ENCODE results near the gene PCGF3. TPM values are rescaled to one million over a fixed set of nuclear protein-coding genes. Genes with fewer than 3 reads are reported as not detected.
A peak's percentile ranks its signal among the peaks of the same experiment; 100 is the strongest.
"Not testable (repeated sequence)": the region's sequence is repeated elsewhere in the genome, so short reads cannot be mapped to it uniquely, and the experiment has no call there.

The PCGF3 gene
- total RNA-seq, 1 donor from 2014 or later = 64.3 TPM

DNA sequence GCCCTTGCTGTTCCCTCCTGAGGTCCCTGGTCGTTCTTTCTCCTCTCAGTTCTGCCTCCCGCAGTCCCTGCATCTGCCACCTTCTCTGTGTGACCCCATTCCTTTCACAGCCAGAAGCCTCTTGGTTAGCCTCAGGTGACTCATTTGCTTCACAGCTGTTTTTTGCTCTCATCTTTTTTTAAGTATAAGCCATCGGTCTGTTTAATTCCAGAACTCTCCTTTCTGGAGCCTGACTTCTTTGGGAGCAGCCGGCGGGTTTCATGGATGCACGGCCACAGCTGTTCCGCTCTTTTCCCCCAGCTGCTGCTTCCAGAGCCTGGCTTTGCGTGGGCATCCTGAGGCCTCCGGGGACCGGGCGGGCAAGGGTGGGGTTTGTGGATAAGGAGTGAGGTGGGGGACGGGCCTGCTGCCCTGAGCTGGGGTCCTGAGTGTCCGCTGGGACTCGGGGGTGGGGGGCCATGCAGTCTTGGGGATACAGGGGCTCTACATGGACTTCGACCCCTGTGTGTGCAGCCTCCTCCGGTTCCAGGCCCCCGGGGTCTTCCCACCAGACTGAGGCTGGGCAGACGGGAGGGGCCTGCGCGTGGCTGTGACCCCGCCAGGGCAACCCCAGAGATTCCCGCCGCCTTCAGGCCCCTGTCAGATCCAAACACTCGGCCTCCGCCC lies 46.7 kb downstream of the PCGF3 start:
- no peaks in the 10 kb centered on the region for H3K9me3 Mint-ChIP-seq
- no peak for DNase-seq (ENCODE audit: extremely low spot score, unreplicated experiment)
- H3K4me3 Mint-ChIP-seq = no peak overlapping the region
- no peaks in the 10 kb centered on the region for H3K27me3 Mint-ChIP-seq
- H3K4me1 Mint-ChIP-seq (ENCODE audit: unreplicated experiment) = peaks cover 12% of the 10 kb centered on the region
- TF ChIP-seq, protein P1, sequence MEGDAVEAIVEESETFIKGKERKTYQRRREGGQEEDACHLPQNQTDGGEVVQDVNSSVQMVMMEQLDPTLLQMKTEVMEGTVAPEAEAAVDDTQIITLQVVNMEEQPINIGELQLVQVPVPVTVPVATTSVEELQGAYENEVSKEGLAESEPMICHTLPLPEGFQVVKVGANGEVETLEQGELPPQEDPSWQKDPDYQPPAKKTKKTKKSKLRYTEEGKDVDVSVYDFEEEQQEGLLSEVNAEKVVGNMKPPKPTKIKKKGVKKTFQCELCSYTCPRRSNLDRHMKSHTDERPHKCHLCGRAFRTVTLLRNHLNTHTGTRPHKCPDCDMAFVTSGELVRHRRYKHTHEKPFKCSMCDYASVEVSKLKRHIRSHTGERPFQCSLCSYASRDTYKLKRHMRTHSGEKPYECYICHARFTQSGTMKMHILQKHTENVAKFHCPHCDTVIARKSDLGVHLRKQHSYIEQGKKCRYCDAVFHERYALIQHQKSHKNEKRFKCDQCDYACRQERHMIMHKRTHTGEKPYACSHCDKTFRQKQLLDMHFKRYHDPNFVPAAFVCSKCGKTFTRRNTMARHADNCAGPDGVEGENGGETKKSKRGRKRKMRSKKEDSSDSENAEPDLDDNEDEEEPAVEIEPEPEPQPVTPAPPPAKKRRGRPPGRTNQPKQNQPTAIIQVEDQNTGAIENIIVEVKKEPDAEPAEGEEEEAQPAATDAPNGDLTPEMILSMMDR (conservative IDR thresholded peaks at IDR 0.05) = no peak
- peaks cover 43% of the 10 kb centered on the region for H3K36me3 Mint-ChIP-seq
- no peak overlapping the region for H3K27ac Mint-ChIP-seq

DNA sequence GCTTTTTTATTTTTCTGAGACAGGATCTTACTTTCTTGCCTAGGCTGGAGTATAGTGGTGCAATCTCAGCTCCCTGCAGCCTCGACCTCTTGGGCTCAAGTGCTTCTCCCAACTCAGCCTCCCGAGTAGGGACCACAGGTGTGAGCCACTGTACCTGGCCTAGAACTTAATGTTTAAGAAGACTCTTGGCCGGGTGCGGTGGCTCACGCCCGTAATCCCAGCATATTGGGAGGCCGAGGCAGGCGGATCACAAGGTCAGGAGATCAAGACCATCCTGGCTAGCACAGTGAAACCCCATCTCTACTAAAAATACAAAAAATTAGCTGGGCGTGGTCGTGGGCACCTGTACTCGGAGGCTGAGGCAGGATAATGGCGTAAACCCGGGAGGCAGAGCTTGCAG lies 47.6 kb downstream of the PCGF3 start:
- not testable (repeated sequence) for DNase-seq (ENCODE audit: extremely low spot score, unreplicated experiment); H3K4me3 Mint-ChIP-seq; H3K27ac Mint-ChIP-seq; H3K4me1 Mint-ChIP-seq (ENCODE audit: unreplicated experiment); H3K9me3 Mint-ChIP-seq; H3K27me3 Mint-ChIP-seq
- peaks cover 42% of the 10 kb centered on the region for H3K36me3 Mint-ChIP-seq

DNA sequence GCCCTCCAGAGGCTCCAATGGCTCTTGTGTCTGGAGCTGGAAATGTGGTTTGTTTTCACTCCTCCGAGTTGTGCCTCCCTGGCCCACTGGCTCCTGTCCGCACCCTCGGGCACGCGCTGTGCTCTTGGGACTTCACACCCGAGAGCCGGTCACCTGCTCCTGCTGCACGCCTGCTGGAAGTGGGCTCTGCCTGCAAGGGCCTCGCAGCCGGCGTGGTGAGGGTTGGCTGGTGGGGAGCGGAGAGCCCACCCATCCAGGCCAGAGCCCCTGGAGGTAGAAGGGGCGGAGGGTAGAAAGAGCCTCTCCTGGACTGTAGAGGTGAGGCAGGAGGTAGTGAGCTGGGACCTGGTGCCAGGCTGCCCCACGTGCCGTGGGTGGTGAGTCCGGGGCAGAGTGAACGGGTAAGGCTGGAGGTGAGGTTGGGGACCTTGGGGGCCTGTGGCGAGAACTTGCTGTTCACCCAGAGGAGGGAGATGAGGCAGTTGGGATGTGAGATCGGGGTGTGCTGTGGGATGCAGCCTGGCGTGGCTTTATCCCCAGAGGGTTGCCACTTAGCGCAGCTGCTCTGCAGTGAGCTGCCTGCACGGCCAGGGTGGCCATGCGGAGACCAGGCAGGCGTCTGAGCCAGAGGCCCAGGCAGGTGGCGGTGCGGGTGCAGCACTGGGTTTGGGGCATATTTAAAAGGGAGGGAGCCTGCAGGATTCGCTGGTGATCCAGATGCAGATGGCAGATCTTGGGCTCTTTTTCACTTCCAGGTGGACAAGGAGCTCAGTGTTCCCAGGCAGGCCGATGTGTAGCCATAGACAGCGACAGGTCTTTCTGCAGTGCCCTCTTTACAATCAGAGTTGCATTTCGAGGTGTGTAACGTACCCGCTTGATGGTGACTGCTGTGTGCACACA lies 48.8 kb downstream of the PCGF3 start:
- Mint-ChIP-seq H3K27ac (no peak overlapping the region), H3K4me1 (ENCODE audit: unreplicated experiment) (peaks cover 8% of the 10 kb centered on the region), H3K4me3 (no peak overlapping the region), H3K9me3 (no peaks in the 10 kb centered on the region), H3K36me3 (peaks cover 35% of the 10 kb centered on the region), H3K27me3 (no peaks in the 10 kb centered on the region)
- TF ChIP-seq, protein P1 (conservative IDR thresholded peaks at IDR 0.05) = no peak
- no peak for DNase-seq (ENCODE audit: extremely low spot score, unreplicated experiment)

DNA sequence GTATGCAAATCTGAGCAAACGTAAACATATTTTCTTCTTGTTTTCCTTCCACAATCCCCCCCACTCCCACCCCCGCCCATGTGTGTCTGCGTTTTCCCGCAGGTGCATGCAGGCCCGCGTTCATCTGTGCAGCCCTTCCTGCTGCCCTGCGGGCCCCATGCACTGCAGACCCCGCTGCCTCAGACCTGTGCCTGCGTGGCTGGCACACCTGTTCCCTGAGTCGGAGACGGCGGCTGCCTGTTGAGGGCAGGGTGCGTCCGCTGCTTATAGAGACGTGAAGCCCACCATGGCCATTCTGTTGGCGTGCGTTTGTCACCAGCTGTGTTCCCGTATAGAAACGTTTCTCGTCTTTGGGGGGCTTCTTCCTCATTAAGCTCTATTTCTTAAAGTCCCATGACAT lies 51.5 kb downstream of the PCGF3 start:
- Mint-ChIP-seq H3K4me3 (no peak overlapping the region), H3K27ac (no peak overlapping the region), H3K4me1 (ENCODE audit: unreplicated experiment) (no peaks in the 10 kb centered on the region), H3K27me3 (no peaks in the 10 kb centered on the region), H3K36me3 (peaks cover 49% of the 10 kb centered on the region), H3K9me3 (no peaks in the 10 kb centered on the region)
- TF ChIP-seq, protein P1 (conservative IDR thresholded peaks at IDR 0.05) = no peak
- DNase-seq (ENCODE audit: extremely low spot score, unreplicated experiment) = no peak

DNA sequence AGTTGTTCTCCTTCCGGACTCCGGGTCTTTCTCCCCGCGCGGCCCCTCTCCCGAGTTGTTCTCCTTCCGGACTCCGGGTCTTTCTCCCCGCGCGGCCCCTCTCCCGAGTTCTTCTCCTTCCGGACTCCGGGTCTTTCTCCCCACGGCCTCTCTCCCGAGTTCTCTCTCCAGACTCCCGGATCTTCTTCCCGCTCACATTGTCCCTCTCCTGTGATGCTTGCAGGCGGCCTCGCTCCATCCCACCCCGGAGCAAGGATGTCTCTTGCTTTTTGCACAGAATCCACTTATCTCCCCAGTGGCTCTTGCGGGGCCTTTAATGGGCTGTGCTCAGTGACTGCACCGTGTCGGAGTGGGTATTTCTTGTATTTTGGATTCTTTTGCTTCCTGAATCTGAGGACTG lies 54.2 kb downstream of the PCGF3 start:
- H3K27ac Mint-ChIP-seq = peak overlapping the region; percentile 52
- H3K4me3 Mint-ChIP-seq; H3K4me1 Mint-ChIP-seq (ENCODE audit: unreplicated experiment); H3K27me3 Mint-ChIP-seq; H3K9me3 Mint-ChIP-seq; DNase-seq (ENCODE audit: extremely low spot score, unreplicated experiment): not testable (repeated sequence)
- H3K36me3 Mint-ChIP-seq = peaks cover 59% of the 10 kb centered on the region

DNA sequence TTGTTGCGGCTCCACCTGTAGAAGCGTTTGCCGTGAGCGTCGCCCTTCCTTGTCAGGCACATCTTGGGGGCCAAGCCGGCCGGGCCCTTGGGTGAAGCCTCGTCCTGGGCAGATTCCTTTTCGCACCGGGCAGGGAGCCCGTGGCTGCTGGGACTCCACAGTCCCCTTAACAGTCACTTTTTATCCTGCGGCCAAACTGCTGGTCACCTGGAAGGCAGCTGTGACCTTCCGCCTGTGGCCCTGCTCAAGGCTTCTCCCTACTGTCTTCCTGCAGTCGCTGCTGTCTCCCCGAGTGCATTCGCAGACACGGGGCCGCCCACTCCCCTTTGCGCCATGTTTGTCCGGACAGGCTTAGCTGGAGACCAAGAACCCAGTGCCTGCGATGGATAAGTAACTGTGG lies 55.0 kb downstream of the PCGF3 start:
- H3K4me1 Mint-ChIP-seq (ENCODE audit: unreplicated experiment) = peaks cover 5% of the 10 kb centered on the region
- peaks cover 55% of the 10 kb centered on the region for H3K36me3 Mint-ChIP-seq
- H3K9me3 Mint-ChIP-seq = no peaks in the 10 kb centered on the region
- H3K27me3 Mint-ChIP-seq = no peaks in the 10 kb centered on the region
- TF ChIP-seq, protein P1 (conservative IDR thresholded peaks at IDR 0.05) = no peak
- no peak for DNase-seq (ENCODE audit: extremely low spot score, unreplicated experiment)
- H3K27ac Mint-ChIP-seq = no peak overlapping the region
- peak overlapping the region; percentile 7 for H3K4me3 Mint-ChIP-seq
